Measurements from ENCODE around the gene CTSE. TPM values are rescaled to one million over a fixed set of nuclear protein-coding genes. Genes with fewer than 3 reads are reported as not detected.

Gene CTSE
- total RNA-seq, 3 donors from 2014 or later (not counting 1 experiment from before 2014, with no cell fraction given), result not detected

GRCh38 chr1:206005778-206006180, 17.9 kb downstream of the CTSE start:
- no peaks in the 10 kb centered on the region for H3K9me3 ChIP-seq (ENCODE audit: control insufficient read depth, insufficient read depth, low read length)
- H3K27ac ChIP-seq (ENCODE audit: low read length), result no peak overlapping the region
- no peaks in the 10 kb centered on the region for H3K27me3 Mint-ChIP-seq (ENCODE audit: low read depth in 2 of 2)
- H3K27me3 ChIP-seq (ENCODE audit: control insufficient read depth, insufficient read depth, low read length), result no peaks in the 10 kb centered on the region
- 51% methylated on average over 8 of the region's 8 CpGs for WGBS (ENCODE audit: insufficient coverage)
- no peaks in the 10 kb centered on the region for H3K9me3 Mint-ChIP-seq
- no peak overlapping the region for H3K27ac Mint-ChIP-seq
- no peaks in the 10 kb centered on the region for H3K36me3 Mint-ChIP-seq
- H3K4me3 ChIP-seq (ENCODE audit: low read length), result no peak overlapping the region
- ATAC-seq (no peak), DNase-seq (no peak)
- H3K36me3 ChIP-seq (ENCODE audit: control insufficient read depth, insufficient read depth, low read length), result no peaks in the 10 kb centered on the region
- intact Hi-C loops (cut with micrococcal nuclease), result no loop called here
- H3K4me1 ChIP-seq (ENCODE audit: control insufficient read depth, insufficient read depth, low read length), result peaks cover 4% of the 10 kb centered on the region
- TF ChIP-seq CTCF (IDR thresholded peaks at IDR 0.05), result no peak
- no peak overlapping the region for H3K4me3 Mint-ChIP-seq
- no peaks in the 10 kb centered on the region for H3K4me1 Mint-ChIP-seq

- Mint-ChIP-seq H3K9me3 (no peaks in the 10 kb centered on the region), H3K27me3 (ENCODE audit: low read depth in 2 of 2) (no peaks in the 10 kb centered on the region), H3K4me1 (no peaks in the 10 kb centered on the region), H3K4me3 (no peak overlapping the region), H3K36me3 (no peaks in the 10 kb centered on the region), H3K27ac (no peak overlapping the region)
- Histone ChIP-seq H3K9me3 (ENCODE audit: control insufficient read depth, insufficient read depth, low read length) (no peaks in the 10 kb centered on the region), H3K4me1 (ENCODE audit: control insufficient read depth, insufficient read depth, low read length) (peaks cover 4% of the 10 kb centered on the region), H3K4me3 (ENCODE audit: low read length) (no peak overlapping the region), H3K27me3 (ENCODE audit: control insufficient read depth, insufficient read depth, low read length) (no peaks in the 10 kb centered on the region), H3K36me3 (ENCODE audit: control insufficient read depth, insufficient read depth, low read length) (no peaks in the 10 kb centered on the region), H3K27ac (ENCODE audit: low read length) (no peak overlapping the region)
- DNase-seq (no peak), ATAC-seq (no peak)
- no peak for TF ChIP-seq CTCF (IDR thresholded peaks at IDR 0.05)
- 96% methylated on average over 7 of the region's 7 CpGs for WGBS (ENCODE audit: insufficient coverage)
- intact Hi-C loops (cut with micrococcal nuclease), result no loop called here
These were observed 18.5 kb downstream of the CTSE start for GRCh38 chr1:206005234-206005633.

- Mint-ChIP-seq H3K27me3 (ENCODE audit: low read depth in 2 of 2) (no peaks in the 10 kb centered on the region), H3K36me3 (no peaks in the 10 kb centered on the region), H3K4me1 (no peaks in the 10 kb centered on the region), H3K27ac (no peak overlapping the region), H3K9me3 (no peaks in the 10 kb centered on the region), H3K4me3 (no peak overlapping the region)
- H3K27ac ChIP-seq (ENCODE audit: low read length), result no peak overlapping the region
- H3K9me3 ChIP-seq (ENCODE audit: control insufficient read depth, insufficient read depth, low read length), result no peaks in the 10 kb centered on the region
- H3K36me3 ChIP-seq (ENCODE audit: control insufficient read depth, insufficient read depth, low read length), result no peaks in the 10 kb centered on the region
- ATAC-seq, result no peak
- TF ChIP-seq CTCF (IDR thresholded peaks at IDR 0.05), result no peak
- no peak overlapping the region for H3K4me3 ChIP-seq (ENCODE audit: low read length)
- peaks cover 4% of the 10 kb centered on the region for H3K4me1 ChIP-seq (ENCODE audit: control insufficient read depth, insufficient read depth, low read length)
- WGBS (ENCODE audit: insufficient coverage), result 89% methylated on average over 12 of the region's 12 CpGs
- intact Hi-C loops (cut with micrococcal nuclease), result no loop called here
- no peaks in the 10 kb centered on the region for H3K27me3 ChIP-seq (ENCODE audit: control insufficient read depth, insufficient read depth, low read length)
- no peak for DNase-seq
These were observed 18.9 kb downstream of the CTSE start for GRCh38 chr1:206004826-206005225.

Measured in natural killer cell (primary cell).